Smooth muscle cell (in vitro differentiated cells): ENCODE results near the gene CEP44. TPM values are rescaled to one million over a fixed set of nuclear protein-coding genes. Genes with fewer than 3 reads are reported as not detected.
"Not testable (repeated sequence)": the region's sequence is repeated elsewhere in the genome, so short reads cannot be mapped to it uniquely, and the experiment has no call there.

ENCODE experiments used
- DNase-seq: peaks from one replicate; lab custom pipeline; 2025; ENCODE audit not compliant: unreplicated experiment; lab: John Stamatoyannopoulos, UW
- H2AFZ ChIP-seq: fragments of 200-600 bp; sonication (generic); 2 replicates; pipeline ENCODE4 v1.6.0; 2016; ENCODE audit warnings: antibody characterized with exemption, low read depth, mild to moderate bottlenecking
- H3F3A ChIP-seq: fragments of 200-600 bp; sonication (generic); 2 replicates; pipeline ENCODE4 v1.6.0; 2017; ENCODE audit warnings: antibody characterized with exemption, low read depth
- H3K27ac ChIP-seq: fragments of 200-600 bp; sonication (generic); 2 replicates; pipeline ENCODE4 v1.5.1; 2016; ENCODE audit warnings: low read depth, mild to moderate bottlenecking
- H3K27me3 ChIP-seq: fragments of 200-600 bp; sonication (generic); 2 replicates; pipeline ENCODE4 v1.6.1; 2016; ENCODE audit warnings: low read depth, mild to moderate bottlenecking
- H3K36me3 ChIP-seq: fragments of 200-600 bp; sonication (generic); 2 replicates; pipeline ENCODE4 v1.5.1; 2016; ENCODE audit warnings: low read depth
- H3K4me1 ChIP-seq: fragments of 200-600 bp; sonication (generic); 2 replicates; pipeline ENCODE4 v1.5.1; 2016; ENCODE audit warnings: low read depth
- H3K4me2 ChIP-seq: fragments of 200-600 bp; sonication (generic); 2 replicates; pipeline ENCODE4 v1.6.0; 2016; ENCODE audit warnings: mild to moderate bottlenecking
- H3K4me3 ChIP-seq: fragments of 200-600 bp; sonication (generic); 2 replicates; pipeline ENCODE4 v1.5.1; 2016; ENCODE audit warnings: mild to moderate bottlenecking
- H3K79me2 ChIP-seq: fragments of 200-600 bp; sonication (generic); 2 replicates; pipeline ENCODE4 v1.6.0; 2016; ENCODE audit warnings: low read depth, mild to moderate bottlenecking
- H3K9ac ChIP-seq: fragments of 200-600 bp; sonication (generic); 2 replicates; pipeline ENCODE4 v1.6.0; 2016; ENCODE audit warnings: low read depth
- H3K9me3 ChIP-seq: fragments of 200-600 bp; sonication (generic); replicated peaks from 2 replicates; pipeline ENCODE4 v1.5.1; 2016; ENCODE audit warnings: low read depth
- H4K20me1 ChIP-seq: fragments of 200-600 bp; sonication (generic); 2 replicates; pipeline ENCODE4 v1.6.0; 2016; ENCODE audit warnings: low read depth
- CTCF ChIP-seq: fragments of 200-600 bp; sonication (generic); IDR thresholded peaks from 2 replicates; pipeline ENCODE4 v1.5.1; 2017; ENCODE audit warnings: borderline replicate concordance, mild to moderate bottlenecking, antibody characterized with exemption; ENCODE audit not compliant: insufficient read depth, poor library complexity, severe bottlenecking
- WGBS: methylation state at CpG from one replicate; pipeline ENCODE4 v1.1.7; 2016; ENCODE audit warnings: low lambda C conversion rate; 5-methylcytosine and 5-hydroxymethylcytosine counted together
- polyA plus RNA-seq: library from polyadenylated mRNA; unstranded; fragments of >200 nt; fragmentation: Nextera tagmentation; extraction: Ambion mirVana; gene quantifications from 2 replicates; pipeline ENCODE4 v1.2.1, GENCODE V29; 2016
- total RNA-seq: library from RNA; depleted of rRNA; stranded (reverse); fragments of >200 nt; gene quantifications from 2 replicates; pipeline ENCODE4 v1.2.3, GENCODE V29; 2014

CEP44 gene
- total and polyA plus RNA-seq, 2 experiments from 2014 or later = 11.4 to 25.2 TPM

- not testable (repeated sequence) for H2AFZ ChIP-seq, H4K20me1 ChIP-seq
Measured at GRCh38 chr4:174295142-174295541, 11.4 kb downstream of the CEP44 start.

GRCh38 chr4:174303687-174304086 lies 20.0 kb downstream of the CEP44 start:
- no peak for DNase-seq
- TF ChIP-seq CTCF = no peak
- H3K27ac ChIP-seq = no peak overlapping the region
- H4K20me1 ChIP-seq = no peaks in the 10 kb centered on the region
- H3K9ac ChIP-seq = no peak overlapping the region
- H3F3A ChIP-seq = no peaks in the 10 kb centered on the region
- H3K4me1 ChIP-seq = no peaks in the 10 kb centered on the region
- H3K9me3 ChIP-seq = no peaks in the 10 kb centered on the region
- no peaks in the 10 kb centered on the region for H3K27me3 ChIP-seq
- no peak overlapping the region for H3K4me3 ChIP-seq
- H3K36me3 ChIP-seq = peaks cover 28% of the 10 kb centered on the region
- H2AFZ ChIP-seq = no peak overlapping the region
- peaks cover under 1% of the 10 kb centered on the region for H3K79me2 ChIP-seq
- WGBS = 98% methylated on average over 1 of the region's 1 CpG
- no peak overlapping the region for H3K4me2 ChIP-seq

More at GRCh38 chr4:174295142-174295541, 11.4 kb downstream of the CEP44 start:
- not testable (repeated sequence) for DNase-seq, H3K27me3 ChIP-seq, H3F3A ChIP-seq, H3K9ac ChIP-seq, H3K4me2 ChIP-seq, H3K4me3 ChIP-seq, H3K4me1 ChIP-seq, H3K9me3 ChIP-seq, H3K27ac ChIP-seq
- Histone ChIP-seq H3K79me2 (peaks cover 60% of the 10 kb centered on the region), H3K36me3 (peaks cover 33% of the 10 kb centered on the region)
- WGBS = 99% methylated on average over 19 of the region's 27 CpGs

GRCh38 chr4:174304664-174305063 lies 21.0 kb downstream of the CEP44 start:
- WGBS = 100% methylated on average over 1 of the region's 1 CpG
- Histone ChIP-seq H3K27ac (no peak overlapping the region), H3K4me2 (no peak overlapping the region), H3K27me3 (no peaks in the 10 kb centered on the region), H3K4me1 (no peaks in the 10 kb centered on the region), H3K4me3 (no peak overlapping the region), H3K9ac (no peak overlapping the region), H2AFZ (no peak overlapping the region), H4K20me1 (no peaks in the 10 kb centered on the region), H3K79me2 (no peaks in the 10 kb centered on the region), H3F3A (no peaks in the 10 kb centered on the region), H3K9me3 (no peaks in the 10 kb centered on the region), H3K36me3 (peaks cover 27% of the 10 kb centered on the region)
- no peak for TF ChIP-seq CTCF
- no peak for DNase-seq

GRCh38 chr4:174305961-174306360 lies 22.2 kb downstream of the CEP44 start:
- H3K4me3 ChIP-seq = no peak overlapping the region
- 98% methylated on average over 3 of the region's 3 CpGs for WGBS
- TF ChIP-seq CTCF = no peak
- H3K4me2 ChIP-seq = no peak overlapping the region
- no peaks in the 10 kb centered on the region for H4K20me1 ChIP-seq
- no peaks in the 10 kb centered on the region for H3K9me3 ChIP-seq
- H3K79me2 ChIP-seq = no peaks in the 10 kb centered on the region
- no peak overlapping the region for H3K27ac ChIP-seq
- H3K9ac ChIP-seq = no peak overlapping the region
- peaks cover 20% of the 10 kb centered on the region for H3K36me3 ChIP-seq
- no peak for DNase-seq
- no peaks in the 10 kb centered on the region for H3K4me1 ChIP-seq
- no peak overlapping the region for H2AFZ ChIP-seq
- no peaks in the 10 kb centered on the region for H3K27me3 ChIP-seq
- no peaks in the 10 kb centered on the region for H3F3A ChIP-seq
